K562 (cell line): Measurements from ENCODE around the gene NPHS2. TPM values are rescaled to one million over a fixed set of nuclear protein-coding genes. Genes with fewer than 3 reads are reported as not detected.

Experiments
- ATAC-seq: fragments of 200-7000 bp; cut with Tn5 transposase; 3 replicates; pipeline ENCODE4 v1.9.1; 2020; ENCODE audit warnings: moderate library complexity
- BruUV-seq: library from RNA; stranded (reverse); fragments of 400-500 nt; replicated peaks from 2 replicates; lab custom pipeline; 2021; lab: Mats Ljungman, UMichigan
- CTCF ChIA-PET: fragments of 300-600 bp; formaldehyde crosslinking; extraction: SDS; loops from one replicate; lab custom pipeline; 2021; ENCODE audit warnings: low intra/inter-chr PET ratio; lab: Yijun Ruan, JAX
- POLR2A ChIA-PET: fragments of 300-600, 350-650 bp; sonication (Branson Sonifier 250); formaldehyde crosslinking; extraction: SDS; loops from one replicate; lab custom pipeline; 2021; ENCODE audit warnings: antibody characterized with exemption, inconsistent platforms; lab: Yijun Ruan, JAX
- DNase-seq, 4 experiments: peaks; one replicate each; pipeline versions ENCODE4 v3.0.0 to v3.0.0-alpha.2; 2011 to 2018; ENCODE audit warnings: low spot score in 3 of 4, mixed read lengths in 3 of 4; ENCODE audit errors: extremely low read depth in 1 of 4
- FAIRE-seq: peaks from 2 replicates; lab custom pipeline; 2011; peaks lifted over from hg19 to GRCh38; lab: Jason Lieb, UNC
- H2AFZ ChIP-seq: 2 replicates; pipeline ENCODE4 v1.6.0; 2011; ENCODE audit warnings: low read depth, low read length, control low read depth, inconsistent platforms
- H3K27ac ChIP-seq: fragments of 200-600 bp; 3 replicates; pipeline ENCODE4 v1.8.0; 2011; ENCODE audit warnings: low read depth, mild to moderate bottlenecking, control low read depth, inconsistent platforms, low read length, moderate library complexity, mixed read lengths; ENCODE audit errors: extremely low read depth
- H3K27me3 ChIP-seq, 2 experiments: fragments of 300-600 bp in 1 of 2; 2 replicates in 1 of 2; 3 replicates in 1 of 2; pipeline versions ENCODE4 v1.6.0 to v1.8.0; 2011; ENCODE audit warnings: inconsistent platforms in 2 of 2, low read length in 2 of 2, mild to moderate bottlenecking in 1 of 2, mixed read lengths in 1 of 2, moderate library complexity in 1 of 2; ENCODE audit not compliant: control insufficient read depth in 2 of 2, insufficient read depth in 2 of 2
- H3K36me3 ChIP-seq: fragments of 300-600 bp; 3 replicates; pipeline ENCODE4 v1.8.0; 2011; ENCODE audit warnings: mild to moderate bottlenecking, low read length, inconsistent platforms; ENCODE audit not compliant: control insufficient read depth, insufficient read depth
- H3K4me1 ChIP-seq, 2 experiments: fragments of 200-600 bp in 1 of 2; replicated peaks in 1 of 2; 2 replicates in 1 of 2; 3 replicates in 1 of 2; pipeline versions ENCODE4 v1.5.1 to v1.8.0; 2011; ENCODE audit warnings: inconsistent platforms in 2 of 2, low read length in 2 of 2, mild to moderate bottlenecking in 1 of 2, mixed read lengths in 1 of 2, moderate library complexity in 1 of 2; ENCODE audit not compliant: control insufficient read depth in 2 of 2, insufficient read depth in 2 of 2
- H3K4me2 ChIP-seq: 2 replicates; pipeline ENCODE4 v1.6.1; 2011; ENCODE audit warnings: low read length, control low read depth, inconsistent platforms, mixed read lengths; ENCODE audit not compliant: insufficient read depth
- H3K4me3 ChIP-seq: fragments of 200-600 bp; sonication (generic), shearing (Covaris generic); 2 replicates; pipeline ENCODE4 v1.5.1; 2016; ENCODE audit warnings: control low read depth, inconsistent platforms
- H3K79me2 ChIP-seq: fragments of 200-600 bp; 3 replicates; pipeline ENCODE4 v1.8.0; 2011; ENCODE audit warnings: low read length, inconsistent platforms; ENCODE audit not compliant: control insufficient read depth, insufficient read depth
- H3K9ac ChIP-seq, 2 experiments: 2 replicates each; pipeline versions ENCODE4 v1.6.0 to v1.6.1; 2011; ENCODE audit warnings: low read depth in 2 of 2, low read length in 2 of 2, control low read depth in 1 of 2, inconsistent platforms in 1 of 2, mild to moderate bottlenecking in 1 of 2, mixed read lengths in 1 of 2; ENCODE audit not compliant: insufficient read depth in 1 of 2
- H3K9me1 ChIP-seq: one replicate; pipeline ENCODE4 v1.6.0; 2011; ENCODE audit warnings: inconsistent platforms, mild to moderate bottlenecking, low read length, moderate library complexity; ENCODE audit not compliant: control insufficient read depth, insufficient read depth
- H3K9me3 ChIP-seq: replicated peaks from 2 replicates; pipeline ENCODE4 v1.5.1; 2011; ENCODE audit warnings: low read depth, low read length, inconsistent platforms; ENCODE audit not compliant: control insufficient read depth, insufficient read depth
- H4K20me1 ChIP-seq: replicated peaks from 2 replicates; pipeline ENCODE4 v1.6.1; 2011; ENCODE audit warnings: low read length, inconsistent platforms, mixed read lengths; ENCODE audit not compliant: control insufficient read depth, insufficient read depth
- CREB5 ChIP-seq: fragments of 250-450 bp; sonication (Bioruptor Pico); IDR thresholded peaks from 2 replicates; pipeline ENCODE4 v1.5.0; 2020; ENCODE audit warnings: mild to moderate bottlenecking
- E2F6 ChIP-seq, 2 experiments: IDR thresholded peaks; 2 replicates each; pipeline ENCODE4 v1.6.1; 2011; ENCODE audit warnings: borderline replicate concordance in 1 of 2, control low read depth in 1 of 2, low read depth in 1 of 2, low read length in 1 of 2, mild to moderate bottlenecking in 1 of 2, mixed read lengths in 1 of 2, moderate library complexity in 1 of 2; ENCODE audit not compliant: insufficient read depth in 1 of 2, insufficient read length in 1 of 2, poor library complexity in 1 of 2, severe bottlenecking in 1 of 2; ENCODE audit errors: extremely low read depth in 1 of 2
- POLR2H ChIP-seq: IDR thresholded peaks from 2 replicates; pipeline ENCODE4 v1.6.1; 2016; ENCODE audit warnings: missing genetic modification characterization, low read depth, mild to moderate bottlenecking, control low read depth, missing compliant biosample characterization, moderate library complexity
- SIN3A ChIP-seq, 2 experiments: fragments of 150-350 bp in 1 of 2; IDR thresholded peaks; 2 replicates each; pipeline ENCODE4 v1.6.1; 2011 to 2016; ENCODE audit warnings: borderline replicate concordance in 2 of 2, low read depth in 2 of 2, low read length in 2 of 2, mild to moderate bottlenecking in 2 of 2, moderate library complexity in 2 of 2; ENCODE audit not compliant: control insufficient read depth in 1 of 2
- WGBS: fragments of 100-300 bp; shearing (Covaris generic); methylation state at CpG from one replicate; pipeline ENCODE4 v1.1.6; 2016; ENCODE audit warnings: low coverage, mixed read lengths; ENCODE audit not compliant: insufficient coverage; ENCODE audit errors: missing lambda C conversion rate; 5-methylcytosine and 5-hydroxymethylcytosine counted together
- in situ Hi-C: fragments of 300-500 bp; cut with MboI; formaldehyde crosslinking; loops from 4 replicates; pipeline ENCODE4 v1.15.0; 2018; ENCODE audit warnings: inconsistent platforms, mixed read lengths
- intact Hi-C: fragments of 100-400 bp; cut with micrococcal nuclease; formaldehyde crosslinking; loops from 2 replicates; pipeline ENCODE4 v1.14.2; 2022
- polyA plus RNA-seq, 8 experiments: library from polyadenylated mRNA; depleted of rRNA in 4 of 8; stranded (reverse) in 5 of 8; unstranded in 3 of 8; fragments of >200 nt; fragmentation: Nextera tagmentation in 2 of 8; fragmentation: Illumina TruSeq in 1 of 8; extraction: Ambion mirVana in 2 of 8; extraction: Trizol in 1 of 8; gene quantifications; 2 replicates each; pipeline versions ENCODE4 v1.2.1 to v1.2.3, GENCODE V29; 2011 to 2014; ENCODE audit warnings: inconsistent platforms in 1 of 8, missing spikeins in 1 of 8
- total RNA-seq, 7 experiments: library from RNA; depleted of rRNA in 6 of 7; stranded (reverse); fragments of >200 nt in 6 of 7; fragmentation: Illumina TruSeq in 2 of 7; extraction: Trizol in 2 of 7; gene quantifications; 2 replicates each; pipeline versions ENCODE4 v1.2.1 to v1.2.3, GENCODE V29; 2011 to 2021; ENCODE audit warnings: low replicate concordance in 1 of 7

NPHS2 gene
- total and polyA plus RNA-seq, 9 of the 15 experiments (the other 6 are each of a cell fraction or from before 2014, with no cell fraction given): not detected

DNA sequence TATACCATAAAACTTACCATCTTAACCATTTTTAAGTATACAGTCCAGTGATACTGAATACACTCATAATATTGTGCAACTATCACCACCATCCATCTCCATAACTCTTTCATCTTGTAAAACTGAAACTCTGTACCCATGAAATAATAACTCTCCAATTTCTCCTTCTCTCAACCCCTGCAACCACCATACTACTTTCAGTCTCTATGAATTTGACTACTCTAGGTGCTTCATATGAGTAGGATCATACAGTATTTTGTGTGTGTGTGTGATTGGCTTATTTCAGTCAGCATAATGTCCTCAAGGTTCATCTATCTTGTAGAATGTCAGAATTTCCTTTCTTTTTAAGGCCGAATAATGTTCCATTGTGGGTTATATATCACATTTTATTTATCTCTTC is 17.7 kb downstream of the NPHS2 start:
- in situ Hi-C loops (no loop called here), intact Hi-C loops (no loop called here)
- no peak overlapping the region for H3K4me3 ChIP-seq
- no peak overlapping the region for H3K4me2 ChIP-seq
- no peaks in the 10 kb centered on the region for H4K20me1 ChIP-seq
- no TSS peak for BruUV-seq
- no peaks in the 10 kb centered on the region for H3K36me3 ChIP-seq
- no peak overlapping the region for H3K9ac ChIP-seq
- TF ChIP-seq SIN3A (IDR thresholded peaks at IDR 0.05; ENCODE audit: borderline replicate concordance in 2 of 2, control insufficient read depth in 1 of 2, low read depth in 2 of 2, low read length in 2 of 2) (no peak), CREB5 (CRISPR knock-in tag) (no peak), E2F6 (IDR thresholded peaks at IDR 0.05; ENCODE audit: borderline replicate concordance in 1 of 2, extremely low read depth in 1 of 2, insufficient read depth in 1 of 2, insufficient read length in 1 of 2, low read depth in 1 of 2, low read length in 1 of 2, poor library complexity in 1 of 2, severe bottlenecking in 1 of 2) (no peak), POLR2H (tag) (no peak)
- WGBS: 4% methylated on average over 1 of the region's 1 CpG
- FAIRE-seq: no peak
- ATAC-seq: no peak
- H3K9me1 ChIP-seq: no peaks in the 10 kb centered on the region
- POLR2A ChIA-PET: no interaction called here
- no peaks in the 10 kb centered on the region for H3K9me3 ChIP-seq
- DNase-seq: no peak
- H3K27me3 ChIP-seq: no peaks in the 10 kb centered on the region; a peak in 1 of 5 replicates
- no peaks in the 10 kb centered on the region for H3K79me2 ChIP-seq
- H3K27ac ChIP-seq: no peak overlapping the region
- no peaks in the 10 kb centered on the region for H3K4me1 ChIP-seq
- H2AFZ ChIP-seq: no peak overlapping the region
- CTCF ChIA-PET: no interaction called here
